Stimulated activated CD8-positive, alpha-beta memory T cell treated with anti-CD3 and anti-CD28 coated beads, Interleukin-12 subunit alpha, Interleukin-12 subunit beta, amount 100 ng/mL, for 4 hours (primary cell): ENCODE data around the gene UAP1.
A peak's percentile ranks its signal among the peaks of the same experiment; 100 is the strongest.

Source experiments
- DNase-seq: peaks from one replicate; pipeline ENCODE4 v3.0.0-alpha.2; 2020; ENCODE audit warnings: low read depth

The UAP1 gene

GRCh38 chr1:162561616-162562469 is at the start of gene UAP1:
UAP1 (plus strand) TSS chr1:162561722; CDS start chr1:162566069, 4,347 bp downstream.
- no peak for DNase-seq

GRCh38 chr1:162527314-162527713 is 34.2 kb upstream of the UAP1 start:
- DNase-seq: no peak

- no peak for DNase-seq
These were observed 31.1 kb upstream of the UAP1 start for GRCh38 chr1:162530307-162530987.

GRCh38 chr1:162530988-162531319 is 30.6 kb upstream of the UAP1 start:
- no peak for DNase-seq

- no peak for DNase-seq
These were observed 26.0 kb upstream of the UAP1 start for GRCh38 chr1:162535501-162535900.

- no peak for DNase-seq
These were observed 25.0 kb upstream of the UAP1 start for GRCh38 chr1:162536511-162536910.

- DNase-seq: no peak
These were observed 24.3 kb upstream of the UAP1 start for GRCh38 chr1:162537216-162537615.

GRCh38 chr1:162538815-162539431 is 22.6 kb upstream of the UAP1 start:
- DNase-seq: no peak

GRCh38 chr1:162541619-162542141 is 19.8 kb upstream of the UAP1 start:
- DNase-seq: no peak

- no peak for DNase-seq
These were observed 18.3 kb upstream of the UAP1 start for GRCh38 chr1:162543228-162543627.

- DNase-seq: no peak
These were observed 13.4 kb upstream of the UAP1 start for GRCh38 chr1:162548170-162548569.

- DNase-seq: no peak
These were observed 12.5 kb upstream of the UAP1 start for GRCh38 chr1:162549001-162549400.

- DNase-seq: no peak
These were observed 10.6 kb upstream of the UAP1 start for GRCh38 chr1:162550925-162551324.

- no peak for DNase-seq
These were observed 9.4 kb upstream of the UAP1 start for GRCh38 chr1:162551969-162552683.

GRCh38 chr1:162552684-162553252 is 8.8 kb upstream of the UAP1 start:
- no peak for DNase-seq

- no peak for DNase-seq
These were observed 7.3 kb upstream of the UAP1 start for GRCh38 chr1:162554258-162554657.

- no peak for DNase-seq
These were observed 4.0 kb upstream of the UAP1 start for GRCh38 chr1:162557536-162557935.

GRCh38 chr1:162560303-162561036 is 1.1 kb upstream of the UAP1 start:
- DNase-seq: no peak

GRCh38 chr1:162561037-162561615 is 396 bp upstream of the UAP1 start:
- peak; percentile 98 for DNase-seq

GRCh38 chr1:162562470-162562828 is 927 bp downstream of the UAP1 start:
- no peak for DNase-seq

- DNase-seq: no peak
These were observed 3.3 kb downstream of the UAP1 start for GRCh38 chr1:162564762-162565218.
